Sigmoid colon (tissue), 4 donors: Measurements from ENCODE around the gene TRANK1.
"Not testable (repeated sequence)": the region's sequence is repeated elsewhere in the genome, so short reads cannot be mapped to it uniquely, and the experiment has no call there.

Source experiments
- CTCF ChIP-seq, 4 experiments: fragments of 450-650 bp in 3 of 4; fragments of 200-600 bp in 1 of 4; IDR thresholded peaks; one replicate each; pipeline ENCODE4 v1.5.1; 2016 to 2019; ENCODE audit warnings: antibody characterized with exemption in 4 of 4, mild to moderate bottlenecking in 3 of 4, moderate library complexity in 2 of 4
- POLR2AphosphoS5 ChIP-seq, 4 donors: sonication (generic); formaldehyde crosslinking; IDR thresholded peaks; one replicate each; pipeline ENCODE4 v1.6.1; 2017; ENCODE audit warnings: antibody characterized with exemption in 4 of 4

DNA sequence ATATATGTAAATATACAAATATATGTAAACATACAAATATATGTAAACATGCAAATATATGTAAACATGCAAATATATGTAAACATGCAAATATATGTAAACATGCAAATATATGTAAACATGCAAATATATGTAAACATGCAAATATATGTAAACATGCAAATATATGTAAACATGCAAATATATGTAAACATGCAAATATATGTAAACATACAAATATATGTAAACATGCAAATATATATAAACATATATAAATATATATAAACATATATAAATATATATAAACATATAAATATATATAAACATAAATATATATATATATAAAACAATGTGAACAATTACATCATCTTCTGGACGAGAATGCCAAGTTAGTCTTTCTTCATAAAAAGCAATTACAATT lies 65.0 kb downstream of the TRANK1 start:
- not testable (repeated sequence) for TF ChIP-seq CTCF, POLR2AphosphoS5 (IDR thresholded peaks at IDR 0.05)
